NB4 (cell line): ENCODE measurements around the gene MANEA.

ENCODE experiments used
- CTCF ChIP-seq: IDR thresholded peaks from one replicate; pipeline ENCODE4 v1.5.1; 2012; ENCODE audit warnings: low read depth, low read length
- MAX ChIP-seq: IDR thresholded peaks from 2 replicates; pipeline ENCODE4 v1.6.1; 2011; ENCODE audit warnings: low read depth, low read length
- MYC ChIP-seq: IDR thresholded peaks from 2 replicates; pipeline ENCODE4 v1.6.1; 2011; ENCODE audit warnings: low read depth, low read length
- POLR2A ChIP-seq: IDR thresholded peaks from 2 replicates; pipeline ENCODE4 v1.6.1; 2011; ENCODE audit warnings: mild to moderate bottlenecking; ENCODE audit not compliant: insufficient read length; ENCODE audit errors: extremely low read depth

GRCh38 chr6:95649451-95649850 lies 72.1 kb downstream of the MANEA start:
- TF ChIP-seq CTCF: no peak
- TF ChIP-seq POLR2A: no peak
- TF ChIP-seq MAX: no peak
- no peak for TF ChIP-seq MYC
